GM13977 (cell line): Measurements from ENCODE around the gene RACGAP1.

ENCODE experiments used
- DNase-seq: peaks from one replicate; pipeline ENCODE4 v3.0.0; 2012; ENCODE audit warnings: low spot score
- CTCF ChIP-seq: IDR thresholded peaks from 2 replicates; pipeline ENCODE4 v1.5.1; 2012; ENCODE audit warnings: mild to moderate bottlenecking, control low read depth; ENCODE audit not compliant: insufficient read depth; ENCODE audit errors: extremely low read depth, missing control alignments
- in situ Hi-C: fragments of 300-500 bp; cut with MboI; formaldehyde crosslinking; loops from one replicate; pipeline ENCODE4 v1.12.0; 2022; ENCODE audit warnings: low sequenced_read_pairs, low pct_unique_long_range_greater_than_20kb, mixed read lengths, inconsistent platforms; ENCODE audit not compliant: unreplicated experiment

RACGAP1 gene

GRCh38 chr12:50061171-50061570, 35.9 kb upstream of the RACGAP1 start:
- TF ChIP-seq CTCF, result no peak
- DNase-seq, result no peak
- in situ Hi-C loops, result no loop called here

GRCh38 chr12:50060120-50060468, 34.8 kb upstream of the RACGAP1 start:
- TF ChIP-seq CTCF, result no peak
- DNase-seq, result no peak
- in situ Hi-C loops, result no loop called here

- in situ Hi-C loops, result loop anchor here (10.0 kb wide), 1 partner anchor 95 kb away; the partner anchor contains the start of gene AQP5
- TF ChIP-seq CTCF, result no peak
- DNase-seq, result no peak
Measured at GRCh38 chr12:50059440-50060119, 34.3 kb upstream of the RACGAP1 start.

GRCh38 chr12:50058743-50059312, 33.5 kb upstream of the RACGAP1 start:
- in situ Hi-C loops, result loop anchor here (10.0 kb wide), 1 partner anchor 94 kb away; the partner anchor contains the start of gene AQP5
- TF ChIP-seq CTCF, result no peak
- no peak for DNase-seq

- TF ChIP-seq CTCF, result no peak
- no peak for DNase-seq
- in situ Hi-C loops, result loop anchor here (10.0 kb wide), 1 partner anchor 93 kb away; the partner anchor contains the start of gene AQP5
Measured at GRCh38 chr12:50057896-50058670, 32.8 kb upstream of the RACGAP1 start.

GRCh38 chr12:50057000-50057841, 31.9 kb upstream of the RACGAP1 start, which contains the start of gene ASIC1:
TSS of gene ASIC1 (plus strand) at chr12:50057596. CDS start at chr12:50058767, 1,171 bp downstream.
- TF ChIP-seq CTCF, result no peak
- DNase-seq, result peak; percentile 75
- in situ Hi-C loops, result loop anchor here (10.0 kb wide), 1 partner anchor 92 kb away; the partner anchor contains the start of gene AQP5
